HG03175 (cell line): Measurements from ENCODE around the gene ROR1.

Experiments
- ATAC-seq: cut with Tn5 transposase; IDR thresholded peaks from one replicate; pipeline ENCODE4 v1.9.1; 2021; ENCODE audit warnings: mild to moderate bottlenecking, moderate library complexity; ENCODE audit not compliant: unreplicated experiment

The ROR1 gene

DNA sequence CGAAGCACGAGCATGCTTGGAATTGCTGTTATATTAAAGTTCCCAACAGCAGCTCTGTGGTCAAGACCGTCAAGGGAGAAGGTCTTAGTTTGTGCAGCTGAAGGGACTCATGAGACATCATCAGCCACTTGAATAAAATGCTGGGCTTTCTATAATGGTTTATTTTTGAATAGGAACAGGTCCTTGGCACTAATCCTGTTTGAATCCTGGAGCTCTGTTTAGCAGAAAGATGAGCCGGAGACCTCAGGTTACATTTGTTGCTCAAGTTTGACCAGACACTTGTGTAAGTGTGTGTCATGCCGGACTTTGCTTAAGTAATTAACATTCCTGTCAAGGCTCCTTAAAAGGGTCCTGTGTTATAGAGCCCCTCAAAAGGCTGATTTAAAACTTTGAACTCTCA is 186.5 kb downstream of the ROR1 start:
- ATAC-seq: no peak

DNA sequence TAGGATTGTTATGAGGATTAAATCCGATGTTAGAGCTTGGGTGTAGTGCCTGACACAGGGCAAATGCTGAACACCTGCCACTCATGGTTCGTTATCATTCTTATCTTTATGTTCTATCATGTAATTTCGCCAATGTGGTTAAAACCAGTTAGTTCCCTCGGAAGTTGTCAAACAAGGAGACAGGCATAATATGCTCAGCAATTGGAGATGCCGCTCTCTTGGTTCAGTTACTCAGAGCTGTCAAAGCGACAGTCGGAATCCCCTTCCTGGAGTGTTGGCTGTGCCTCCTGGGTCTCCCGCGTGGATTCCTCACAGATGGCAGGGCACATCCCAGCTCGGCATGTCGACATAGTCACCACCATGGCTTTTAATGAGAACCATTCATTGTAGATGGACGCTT is 192.2 kb downstream of the ROR1 start:
- no peak for ATAC-seq

DNA sequence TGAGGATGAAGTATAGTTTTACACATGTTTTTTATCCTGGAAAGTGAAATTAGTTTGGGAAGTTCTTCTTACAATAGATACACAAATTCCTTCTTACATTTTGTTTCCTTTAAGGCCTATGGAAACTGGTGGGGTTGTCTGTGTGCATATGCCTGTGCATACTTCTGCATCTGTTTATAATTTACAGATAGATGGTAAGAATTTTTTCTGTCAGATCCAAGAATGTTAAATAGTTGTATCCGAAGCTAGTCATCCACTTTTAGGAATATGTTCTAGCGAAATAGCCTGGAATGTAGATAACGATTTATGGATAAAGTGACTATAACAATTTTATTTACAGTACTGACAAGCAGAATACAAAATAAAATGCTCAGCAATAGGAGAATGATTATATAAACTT is 194.1 kb downstream of the ROR1 start:
- no peak for ATAC-seq

DNA sequence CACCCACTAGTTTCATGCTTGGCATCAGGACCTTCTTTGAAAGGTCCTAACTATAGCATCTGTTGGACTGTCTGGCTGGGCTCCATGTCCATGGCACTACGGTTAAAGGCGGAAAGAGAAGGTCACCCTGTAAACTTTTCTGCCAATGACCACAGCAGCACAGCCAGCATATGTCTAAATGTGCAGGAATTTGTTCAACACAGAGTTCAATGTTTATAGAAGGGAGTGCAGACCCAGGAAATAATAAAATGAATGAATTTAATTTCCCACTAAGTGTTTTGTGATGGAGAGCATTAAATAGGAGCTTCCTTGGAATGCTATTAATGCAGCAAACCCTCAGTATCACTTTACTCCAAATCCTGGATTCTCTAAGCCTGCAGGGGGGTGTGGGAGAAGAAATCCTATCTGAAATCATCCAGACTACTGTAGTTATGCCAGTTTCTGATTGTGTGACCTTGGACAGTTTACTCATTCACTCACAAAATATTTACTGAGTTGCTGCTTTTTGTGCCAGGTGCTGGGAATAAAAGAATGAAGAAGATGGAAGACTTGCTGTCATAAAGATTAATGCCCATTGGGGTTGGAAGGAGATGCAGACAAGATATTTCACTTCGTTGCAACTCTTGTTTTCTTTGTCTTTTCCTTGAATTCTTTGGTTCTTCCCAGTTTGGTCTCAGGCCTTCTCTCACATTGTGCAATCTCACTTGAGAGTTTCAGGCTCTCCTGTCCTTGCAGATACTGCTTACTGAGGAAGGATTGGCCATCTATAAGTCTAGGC is 195.0 kb downstream of the ROR1 start:
- no peak for ATAC-seq

DNA sequence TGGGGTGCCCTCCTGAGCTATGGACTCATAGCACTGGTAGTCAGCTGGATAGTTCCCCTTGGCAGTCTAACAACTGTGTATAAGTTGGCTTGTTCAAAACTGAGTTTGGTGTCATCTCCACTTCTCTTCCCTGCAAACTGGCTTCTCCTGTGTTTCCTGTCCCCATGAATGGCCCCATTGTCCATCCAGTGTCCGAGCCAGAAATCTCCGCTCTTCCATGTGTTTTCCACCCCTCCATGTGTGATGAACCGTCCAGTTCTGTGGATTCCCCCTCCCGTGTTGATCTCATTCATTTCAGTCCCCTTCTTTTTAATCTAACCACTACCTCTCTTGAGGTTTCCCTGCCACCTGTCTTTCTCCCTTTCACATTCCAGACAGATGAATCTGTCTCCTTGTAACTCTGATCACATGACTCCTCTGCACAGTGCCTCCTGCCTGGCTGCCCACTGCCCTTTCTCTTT is 195.7 kb downstream of the ROR1 start:
- no peak for ATAC-seq

DNA sequence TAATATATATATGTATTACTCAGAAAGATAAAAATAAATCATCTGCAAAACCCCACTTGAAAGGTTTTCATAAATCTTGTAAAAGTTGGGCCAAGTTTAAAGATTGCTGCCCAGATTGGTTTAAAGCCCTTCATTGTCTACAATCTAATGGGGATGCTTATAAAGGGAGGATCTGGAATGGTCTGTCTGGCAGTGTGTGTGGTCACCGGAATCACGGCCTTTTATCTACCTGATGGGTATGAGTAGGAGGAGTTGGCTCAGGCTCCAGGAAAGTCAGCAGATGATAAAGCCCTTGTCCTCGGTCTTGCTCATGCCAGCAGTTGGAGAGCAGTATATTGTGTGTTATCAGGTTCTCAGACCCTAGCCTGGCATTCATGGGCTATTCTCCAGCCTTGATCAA is 197.7 kb downstream of the ROR1 start:
- no peak for ATAC-seq

DNA sequence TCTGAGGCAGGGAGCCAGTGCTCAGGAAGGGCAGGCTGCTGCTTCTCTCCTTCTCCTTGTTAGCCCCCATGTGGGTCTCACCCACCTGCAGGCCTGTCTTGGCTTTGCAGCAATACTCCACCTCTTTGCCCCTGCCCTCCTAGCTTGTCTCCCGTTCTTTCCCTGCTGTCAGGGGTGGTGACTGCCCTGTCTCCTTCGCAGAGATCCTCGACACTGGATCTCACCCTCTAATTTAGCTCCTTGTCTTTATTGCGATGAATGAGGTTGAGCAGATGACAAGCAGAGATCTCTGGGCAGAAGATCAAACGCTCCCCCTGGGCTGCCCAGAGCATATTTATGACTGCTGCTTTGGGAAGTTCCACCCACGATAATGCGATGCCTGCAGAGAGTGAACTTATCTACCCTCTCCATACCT is 199.2 kb downstream of the ROR1 start:
- no peak for ATAC-seq

DNA sequence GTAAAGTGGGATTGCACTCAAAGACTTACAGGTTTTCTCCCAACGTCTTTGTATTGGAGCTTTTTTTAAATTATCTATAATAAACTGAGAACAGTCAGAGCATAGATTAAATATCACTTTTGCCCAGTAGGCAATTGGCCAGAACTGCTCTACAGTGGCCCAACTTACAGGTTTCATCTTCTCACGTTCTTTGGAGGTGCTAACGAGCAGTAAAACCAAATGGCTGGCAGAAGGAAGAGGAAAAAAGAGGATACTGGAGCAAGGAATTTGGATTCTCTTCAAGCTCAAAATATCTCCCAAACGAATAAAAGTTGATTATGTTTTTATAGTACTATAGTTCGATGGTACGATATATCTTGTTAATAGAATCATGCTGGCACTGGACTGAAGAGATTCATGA is 201.1 kb downstream of the ROR1 start:
- ATAC-seq: no peak

DNA sequence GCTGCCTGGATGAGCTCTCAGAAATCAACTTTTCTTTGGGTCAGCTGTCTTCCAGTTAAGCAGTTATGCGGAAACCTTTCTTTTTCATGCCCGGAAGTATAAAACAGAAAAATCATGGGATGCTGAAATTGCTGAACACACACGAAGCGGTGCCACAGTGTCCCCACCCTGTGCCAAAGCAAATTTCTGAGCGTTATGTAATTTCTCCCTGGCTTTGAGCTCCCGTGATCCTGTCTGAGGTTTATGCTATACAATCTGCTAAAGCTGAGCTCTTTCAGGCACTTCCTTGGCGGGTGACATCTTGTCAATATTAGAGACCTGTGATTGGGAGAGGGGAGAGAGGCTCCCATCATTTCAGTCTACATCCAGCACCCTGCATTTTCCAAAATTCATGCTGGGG is 201.7 kb downstream of the ROR1 start:
- no peak for ATAC-seq

DNA sequence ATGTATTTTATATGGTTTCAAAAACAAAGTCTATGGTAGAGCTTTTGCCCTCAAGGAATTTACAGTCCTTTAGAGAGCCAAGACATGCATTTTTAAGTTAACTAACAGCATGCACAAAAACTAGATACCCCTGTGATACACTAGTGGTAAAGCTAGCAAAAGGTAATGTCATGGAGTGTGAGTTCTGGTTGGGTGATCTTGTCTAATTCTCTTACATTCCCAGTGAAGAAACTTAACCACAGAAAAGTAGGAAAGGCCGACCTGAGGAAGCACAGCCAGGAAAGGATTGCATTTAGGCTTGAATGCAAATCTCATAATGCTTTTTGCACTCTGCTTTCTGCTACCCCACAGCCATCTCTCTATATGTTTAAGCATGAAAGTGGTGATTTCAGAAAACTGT is 202.2 kb downstream of the ROR1 start:
- no peak for ATAC-seq

DNA sequence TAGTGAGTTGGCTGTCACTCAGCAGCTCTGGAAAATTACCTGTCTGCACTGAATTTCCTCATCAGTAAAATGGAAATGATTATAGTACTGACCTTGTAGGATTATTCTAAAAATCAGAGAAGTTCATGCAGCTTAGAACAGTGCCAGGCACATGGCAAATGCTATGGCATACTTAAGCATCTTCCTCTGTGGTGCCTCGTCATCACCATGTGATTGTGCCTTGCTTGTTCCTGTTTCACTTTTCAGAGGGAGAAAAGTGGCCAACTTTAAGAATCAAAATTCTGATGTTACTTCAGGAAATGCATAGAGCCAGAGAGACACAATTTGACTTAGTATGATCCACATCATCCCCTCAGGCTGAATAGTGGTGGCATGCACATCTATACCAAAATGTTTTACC is 203.6 kb downstream of the ROR1 start:
- ATAC-seq: no peak

DNA sequence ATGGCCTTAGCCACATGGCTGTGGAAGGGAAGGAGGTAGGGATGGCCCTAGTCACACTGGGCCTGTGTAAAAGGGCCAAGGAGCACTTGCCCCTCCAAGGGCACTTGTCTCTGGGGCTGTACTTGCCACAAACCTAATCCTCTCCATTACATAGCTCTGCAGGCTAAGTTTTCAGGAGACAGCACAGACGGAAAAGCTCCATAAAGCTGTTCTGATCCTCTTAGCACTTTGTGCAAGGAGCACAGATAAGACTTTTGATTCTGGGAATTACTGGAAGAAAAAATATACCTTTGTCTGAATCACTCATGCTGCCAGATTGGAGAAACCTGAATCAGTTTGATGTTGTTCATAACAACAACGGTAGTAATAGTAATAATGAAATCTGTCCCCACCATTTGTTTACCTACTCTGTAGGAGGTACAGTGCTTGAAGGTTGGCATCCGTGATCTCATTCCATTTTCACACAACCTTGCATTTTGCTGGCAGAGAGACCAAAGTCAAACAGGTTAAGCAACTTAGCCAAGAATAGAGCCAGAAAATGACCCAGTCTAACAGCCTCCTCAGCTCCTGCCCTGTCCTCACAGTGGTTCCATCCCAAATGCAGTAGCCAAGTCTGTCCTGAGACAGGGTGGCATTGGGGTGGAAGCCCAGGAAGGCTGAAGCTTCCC is 207.1 kb downstream of the ROR1 start:
- ATAC-seq: no peak

DNA sequence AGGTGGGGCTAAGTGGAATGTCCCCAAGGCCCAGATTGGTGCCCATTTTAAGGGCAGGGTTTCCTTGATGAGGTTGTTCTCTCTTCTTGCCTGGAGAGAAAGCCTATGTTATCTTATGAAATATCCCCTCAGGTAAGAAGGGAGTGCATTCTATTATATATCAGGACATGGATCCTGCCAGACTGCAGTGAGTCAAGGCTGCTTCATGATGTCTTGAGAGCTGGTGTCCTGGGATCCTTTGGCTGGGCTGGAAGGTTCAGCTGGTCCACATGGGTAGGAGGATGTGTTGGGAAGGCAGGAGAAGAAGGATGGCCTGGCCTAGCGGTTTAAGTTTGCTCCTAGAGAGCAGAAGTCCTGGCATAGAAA is 207.6 kb downstream of the ROR1 start:
- no peak for ATAC-seq

DNA sequence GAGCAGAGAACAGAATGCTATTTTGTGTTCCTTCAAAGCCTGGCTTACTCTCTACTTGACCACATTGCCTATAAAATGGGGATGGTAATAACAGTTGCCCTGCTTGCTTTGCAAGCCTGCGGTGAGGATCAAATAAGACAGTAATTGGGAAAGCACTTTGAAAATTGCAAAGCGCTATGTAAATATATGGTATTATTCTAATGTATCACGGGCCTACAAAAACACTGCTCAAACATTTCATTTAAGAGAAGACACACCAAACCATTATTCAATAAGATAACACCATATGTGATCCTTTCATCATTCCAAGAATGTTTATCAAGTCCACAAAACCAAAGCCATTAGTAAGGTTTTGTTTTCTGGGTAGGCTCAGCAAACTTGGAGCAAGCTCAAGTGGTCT is 208.4 kb downstream of the ROR1 start:
- no peak for ATAC-seq

DNA sequence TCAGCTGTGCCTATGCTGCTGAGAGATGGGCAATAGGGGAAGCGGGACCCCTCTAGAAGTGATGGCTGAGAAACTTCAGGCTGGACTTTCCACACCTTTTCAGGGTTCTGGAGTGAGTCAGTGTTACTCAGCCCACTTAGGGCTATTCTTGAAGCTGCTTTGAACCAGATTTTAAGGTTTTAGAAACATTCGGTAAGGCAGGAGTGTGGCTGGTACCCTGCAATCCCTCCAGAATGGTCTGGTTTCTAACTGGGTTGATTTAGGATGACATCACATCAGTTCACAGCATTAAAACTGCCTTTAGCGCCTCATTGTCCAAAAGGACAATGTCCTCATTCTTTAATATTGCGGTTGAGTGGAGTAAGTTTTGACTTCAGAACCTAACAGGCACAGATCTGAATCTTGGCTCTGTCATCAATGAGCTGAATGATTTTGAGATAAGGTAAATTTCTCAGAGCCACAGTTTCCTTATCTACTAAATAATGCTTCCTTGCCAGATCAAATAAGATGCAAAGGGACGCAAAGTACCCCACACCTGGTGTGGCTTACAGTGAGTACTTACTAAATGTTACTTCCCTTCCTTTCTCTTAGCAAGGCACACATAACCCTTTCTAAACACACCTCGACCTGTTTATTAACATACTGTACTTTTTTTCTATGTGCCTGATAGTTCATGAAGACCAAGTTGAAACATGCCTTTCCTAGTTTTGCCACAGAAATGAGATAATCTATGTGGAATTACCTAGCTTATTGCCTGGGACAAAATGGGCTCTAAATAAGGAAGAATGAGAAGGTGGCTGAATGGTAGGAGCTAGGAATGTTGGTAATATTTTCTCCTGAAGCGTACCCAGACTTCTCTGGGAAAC is 209.8 kb downstream of the ROR1 start:
- no peak for ATAC-seq

DNA sequence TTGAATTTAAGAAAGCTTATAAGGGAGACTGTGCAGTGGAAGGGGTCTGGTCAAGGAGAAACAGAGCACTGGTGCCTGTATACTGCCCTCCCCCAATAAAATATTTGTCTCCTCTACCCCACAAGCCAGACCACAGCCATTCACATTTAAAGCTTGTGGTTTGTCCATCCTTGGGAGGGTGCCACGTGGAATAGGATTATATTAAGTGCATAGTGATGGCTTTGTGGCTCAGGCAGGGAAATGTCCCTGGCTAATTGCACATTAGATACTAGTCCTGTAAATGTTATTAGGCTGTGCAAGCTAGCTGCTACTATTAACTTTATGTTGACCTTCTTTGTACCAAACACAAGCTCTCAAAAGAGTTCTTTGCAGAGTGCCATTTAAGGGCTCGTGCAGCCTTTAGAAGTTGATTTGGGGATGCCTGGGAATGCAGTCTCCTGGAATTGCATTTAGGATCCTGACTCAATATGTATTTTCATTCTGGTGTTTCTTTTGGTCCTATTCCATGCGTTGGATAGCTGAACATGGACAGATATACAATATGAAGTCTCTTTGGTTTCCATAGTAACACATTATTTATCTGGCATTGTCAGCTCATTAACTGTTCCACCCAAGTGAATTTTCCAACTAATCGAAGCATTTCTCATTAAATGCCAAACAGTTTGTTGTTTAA is 210.6 kb downstream of the ROR1 start:
- ATAC-seq: no peak

DNA sequence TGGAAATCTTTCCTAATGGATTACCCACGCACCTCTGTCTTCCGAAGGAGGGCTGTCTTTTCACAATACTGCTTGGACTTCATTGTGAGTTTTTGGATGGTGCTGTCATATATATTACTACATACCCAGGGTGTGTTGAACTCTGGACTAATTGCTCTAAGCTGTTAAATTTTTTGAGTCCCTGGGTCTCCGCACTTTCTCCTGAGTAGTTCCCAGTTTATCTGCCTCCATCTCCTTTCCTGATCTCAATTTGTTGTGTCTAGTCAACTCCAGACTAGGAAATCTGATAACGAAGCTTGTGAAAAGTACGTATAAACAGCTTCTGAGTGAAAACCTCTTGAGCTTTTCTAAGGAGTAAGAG is 211.1 kb downstream of the ROR1 start:
- no peak for ATAC-seq

DNA sequence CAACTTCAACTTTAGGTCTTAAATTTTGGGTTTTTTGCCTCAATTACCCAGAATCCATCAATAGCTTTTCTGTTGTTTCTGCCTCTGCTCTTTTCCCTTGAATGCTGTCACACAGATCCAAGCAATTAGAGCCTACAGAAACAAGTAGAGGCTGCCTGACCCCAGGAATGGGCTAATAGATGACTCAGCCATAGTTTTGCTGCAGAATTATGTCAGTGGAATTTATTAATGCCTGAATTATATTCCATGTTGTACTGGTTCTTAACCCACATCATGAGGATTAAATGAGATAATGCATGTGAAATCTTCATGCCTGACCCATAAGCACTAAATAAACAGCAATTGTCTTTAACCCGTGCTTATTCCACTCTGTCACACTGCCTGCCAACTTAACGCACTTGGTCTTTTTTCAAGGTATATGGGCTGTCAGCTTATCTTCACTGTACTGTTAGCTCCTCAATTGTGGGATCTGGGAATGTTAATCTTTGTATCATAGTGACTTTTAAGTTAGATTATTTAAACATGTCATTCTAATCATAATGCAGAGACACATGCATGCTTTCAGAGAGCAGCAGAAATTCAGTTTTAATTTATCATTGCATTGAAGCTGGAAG is 213.3 kb downstream of the ROR1 start:
- ATAC-seq: no peak

DNA sequence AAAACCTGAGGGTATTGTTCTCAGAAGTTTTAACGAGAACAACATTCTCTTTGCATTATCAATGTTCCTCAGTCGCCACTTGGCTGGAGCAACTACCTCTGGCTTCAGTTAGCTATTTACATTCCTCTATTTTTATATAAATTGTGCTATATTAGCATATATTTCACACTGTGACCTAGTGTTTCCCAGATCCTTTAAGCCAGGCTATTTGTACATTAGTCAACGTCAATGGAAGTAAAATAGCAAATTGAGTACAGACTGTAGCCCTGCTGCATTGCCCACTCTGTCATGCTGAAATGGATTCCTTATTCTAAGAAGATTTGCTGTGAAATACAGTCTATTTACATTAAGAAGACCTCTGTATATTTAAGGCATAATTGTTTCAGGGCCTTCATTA is 213.8 kb downstream of the ROR1 start:
- no peak for ATAC-seq

DNA sequence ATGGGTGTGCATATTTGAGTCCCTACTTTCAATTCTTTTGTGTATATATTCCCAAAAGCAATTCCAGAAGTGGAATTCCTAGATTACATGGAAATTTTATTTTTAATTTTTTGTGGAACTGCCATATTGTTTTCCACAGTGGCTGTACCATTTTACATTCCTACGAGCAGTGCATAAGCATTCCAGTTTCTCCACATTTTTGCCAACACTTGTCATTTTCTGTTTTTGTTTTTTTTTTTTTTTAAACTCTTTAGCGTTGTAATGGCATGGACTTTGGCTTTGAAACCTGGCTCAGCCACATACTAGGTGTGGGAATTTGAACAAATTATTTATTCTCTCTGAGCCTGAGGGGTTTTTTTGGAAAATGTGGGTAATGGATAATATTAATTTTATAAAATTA is 215.1 kb downstream of the ROR1 start:
- no peak for ATAC-seq

DNA sequence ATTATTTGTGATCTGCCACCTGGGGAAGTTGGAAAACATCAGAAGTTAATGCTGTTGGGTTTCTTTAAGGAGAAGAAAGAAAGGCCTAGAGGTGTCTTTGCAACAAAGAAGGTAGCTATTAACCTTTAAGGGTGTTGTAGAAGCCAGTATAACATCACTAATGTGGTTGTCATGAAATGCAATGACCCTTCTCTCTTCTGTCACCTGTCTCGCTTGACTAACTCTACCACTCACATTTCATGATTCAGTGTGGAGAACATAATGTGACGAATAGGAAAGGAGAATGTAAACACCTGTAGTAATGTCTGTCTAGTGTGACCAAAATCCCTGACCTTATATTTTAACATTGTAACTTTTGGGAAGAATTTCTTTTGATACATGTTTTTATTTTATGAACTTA is 217.9 kb downstream of the ROR1 start:
- ATAC-seq: no peak
